CD4-positive, alpha-beta T cell (primary cell): ENCODE data around the gene NPPB. TPM values are rescaled to one million over a fixed set of nuclear protein-coding genes. Genes with fewer than 3 reads are reported as not detected.

Experiments
- ATAC-seq: fragments of 200-7000 bp; cut with Tn5 transposase; one replicate; pipeline ENCODE4 v1.10.0; 2022; ENCODE audit warnings: mild to moderate bottlenecking; ENCODE audit not compliant: poor library complexity
- CTCF ChIA-PET: fragments of 350-600 bp; sonication (Branson Sonifier 250); formaldehyde crosslinking; loops from one replicate; lab custom pipeline; 2021; ENCODE audit warnings: antibody characterized with exemption, inconsistent platforms; lab: Charles Lee
- POLR2A ChIA-PET: fragments of 350-600 bp; sonication (Branson Sonifier 250); formaldehyde crosslinking; loops from one replicate; lab custom pipeline; 2021; ENCODE audit warnings: antibody characterized with exemption, inconsistent platforms; lab: Charles Lee
- DNase-seq, 14 experiments: peaks; one replicate each; pipeline ENCODE4 v3.0.0-alpha.2; 2013 to 2020; ENCODE audit warnings: mixed read lengths in 2 of 14
- H3K27ac ChIP-seq, 2 donors: one replicate each; pipeline versions ENCODE4 v1.5.1 to v1.7.0; 2013; ENCODE audit warnings: low read length in 2 of 2, low read depth in 1 of 2, mild to moderate bottlenecking in 1 of 2
- H3K27me3 ChIP-seq, 2 experiments: 1 replicate in 1 of 2; 2 replicates in 1 of 2; pipeline versions ENCODE4 v1.6.1 to v1.7.0; 2013; ENCODE audit warnings: low read length in 2 of 2, control low read depth in 1 of 2, mild to moderate bottlenecking in 1 of 2, moderate library complexity in 1 of 2; ENCODE audit not compliant: insufficient read depth in 2 of 2, control insufficient read depth in 1 of 2
- H3K36me3 ChIP-seq: one replicate; pipeline ENCODE4 v1.6.1; 2013; ENCODE audit warnings: low read length, control low read depth; ENCODE audit not compliant: insufficient read depth
- H3K4me1 ChIP-seq: one replicate; pipeline ENCODE4 v1.6.1; 2013; ENCODE audit warnings: low read length, control low read depth; ENCODE audit not compliant: insufficient read depth
- H3K4me3 ChIP-seq: one replicate; pipeline ENCODE4 v1.5.1; 2013; ENCODE audit warnings: mild to moderate bottlenecking, low read length, moderate library complexity
- H3K9me3 ChIP-seq, 2 experiments: 1 replicate in 1 of 2; 2 replicates in 1 of 2; pipeline versions ENCODE4 v1.6.1 to v1.7.0; 2013; ENCODE audit warnings: low read length in 2 of 2, mild to moderate bottlenecking in 2 of 2, control low read depth in 1 of 2, moderate library complexity in 1 of 2; ENCODE audit not compliant: control insufficient read depth in 1 of 2, insufficient read depth in 1 of 2
- H3K27ac Mint-ChIP-seq: one replicate; pipeline ENCODE4 v1.8.0; 2020; ENCODE audit warnings: mixed read lengths
- H3K27me3 Mint-ChIP-seq: one replicate; pipeline ENCODE4 v1.8.0; 2021; ENCODE audit warnings: mixed read lengths
- H3K36me3 Mint-ChIP-seq: one replicate; pipeline ENCODE4 v1.8.0; 2021; ENCODE audit warnings: low read depth, mixed read lengths
- H3K4me1 Mint-ChIP-seq: one replicate; pipeline ENCODE4 v1.8.0; 2021; ENCODE audit warnings: low read depth, mixed read lengths
- H3K4me3 Mint-ChIP-seq: one replicate; pipeline ENCODE4 v1.8.0; 2020; ENCODE audit warnings: mild to moderate bottlenecking, mixed read lengths
- H3K9me3 Mint-ChIP-seq: one replicate; pipeline ENCODE4 v1.8.0; 2020; ENCODE audit warnings: mixed read lengths
- CTCF ChIP-seq: fragments of 200-600 bp; IDR thresholded peaks from one replicate; pipeline ENCODE4 v1.8.0; 2022; ENCODE audit warnings: antibody characterized with exemption, mild to moderate bottlenecking
- intact Hi-C, 2 experiments: fragments of 100-400 bp; cut with DNase I in 1 of 2; cut with micrococcal nuclease in 1 of 2; formaldehyde crosslinking; loops; one replicate each; pipeline versions ENCODE4 v1.15.1 to v1.9.0; 2023 to 2025; cut with DNase I, micrococcal nuclease
- total RNA-seq, 174 experiments: library from RNA in 2 of 174; stranded (reverse) in 2 of 174; gene quantifications; one replicate each; pipeline ENCODE4 v1.2.3 and lab custom pipeline; 2021 to 2026

Gene NPPB
- total RNA-seq, 2 experiments from 2014 or later = not detected

GRCh38 chr1:11828511-11828910 is 30.2 kb downstream of the NPPB start:
- H3K36me3 ChIP-seq = peaks cover 50% of the 10 kb centered on the region
- H3K4me3 ChIP-seq = no peak overlapping the region
- H3K27me3 ChIP-seq = no peaks in the 10 kb centered on the region
- TF ChIP-seq CTCF = no peak
- Mint-ChIP-seq H3K4me3 (no peak overlapping the region), H3K27ac (no peak overlapping the region), H3K4me1 (no peaks in the 10 kb centered on the region), H3K9me3 (no peaks in the 10 kb centered on the region), H3K27me3 (no peaks in the 10 kb centered on the region), H3K36me3 (peaks cover 69% of the 10 kb centered on the region)
- H3K27ac ChIP-seq = no peak overlapping the region
- DNase-seq = no peak
- intact Hi-C loops = no loop called here
- no peak for ATAC-seq
- H3K9me3 ChIP-seq = no peaks in the 10 kb centered on the region
- ChIA-PET CTCF (interaction anchor here (1.3 kb wide), 1 partner anchor 79 kb away, joined by 3 read pairs; no protein-coding TSS in a partner anchor), POLR2A (no interaction called here)
- no peaks in the 10 kb centered on the region for H3K4me1 ChIP-seq

GRCh38 chr1:11826946-11827345 is 31.8 kb downstream of the NPPB start:
- H3K4me1 ChIP-seq = no peaks in the 10 kb centered on the region
- Mint-ChIP-seq H3K27me3 (no peaks in the 10 kb centered on the region), H3K36me3 (peaks cover 59% of the 10 kb centered on the region), H3K4me3 (no peak overlapping the region), H3K9me3 (no peaks in the 10 kb centered on the region), H3K4me1 (no peaks in the 10 kb centered on the region), H3K27ac (no peak overlapping the region)
- H3K27me3 ChIP-seq = no peaks in the 10 kb centered on the region
- DNase-seq (no peak), ATAC-seq (no peak)
- ChIA-PET POLR2A (no interaction called here), CTCF (no interaction called here)
- intact Hi-C loops = no loop called here
- H3K27ac ChIP-seq = no peak overlapping the region
- TF ChIP-seq CTCF = no peak
- H3K9me3 ChIP-seq = no peaks in the 10 kb centered on the region
- H3K4me3 ChIP-seq = no peak overlapping the region
- peaks cover 55% of the 10 kb centered on the region for H3K36me3 ChIP-seq

DNA sequence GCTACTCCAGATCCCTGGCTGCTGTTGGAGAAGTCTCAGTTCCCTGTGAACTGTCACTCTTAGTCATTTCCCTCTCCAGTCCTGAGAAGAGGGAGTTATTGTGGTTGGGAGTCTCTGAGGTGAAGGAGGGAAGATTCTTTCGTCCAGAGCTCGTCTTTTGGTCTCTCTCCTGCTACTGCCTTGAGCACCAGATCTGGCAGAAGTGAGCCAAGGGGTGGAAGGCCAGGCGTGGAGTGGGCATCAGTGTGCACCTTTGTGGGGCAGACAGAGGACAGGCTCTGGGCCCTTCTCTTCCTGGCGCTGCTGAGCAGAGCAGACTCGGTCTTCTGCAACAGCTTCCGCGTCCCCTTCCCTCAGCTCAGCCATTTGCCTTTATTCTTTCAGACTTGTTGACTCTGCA is 33.6 kb downstream of the NPPB start:
- ChIA-PET CTCF (no interaction called here), POLR2A (interaction anchor here (0.8 kb wide), 1 partner anchor 18 kb away, joined by 4 read pairs; no protein-coding TSS in a partner anchor)
- Histone ChIP-seq H3K27ac (no peak overlapping the region), H3K27me3 (no peaks in the 10 kb centered on the region), H3K4me1 (no peaks in the 10 kb centered on the region), H3K36me3 (peaks cover 57% of the 10 kb centered on the region), H3K4me3 (no peak overlapping the region), H3K9me3 (no peaks in the 10 kb centered on the region)
- TF ChIP-seq CTCF = no peak
- ATAC-seq = no peak
- H3K4me1 Mint-ChIP-seq = no peaks in the 10 kb centered on the region
- H3K9me3 Mint-ChIP-seq = no peaks in the 10 kb centered on the region
- H3K4me3 Mint-ChIP-seq = no peak overlapping the region
- intact Hi-C loops = no loop called here
- H3K36me3 Mint-ChIP-seq = peaks cover 65% of the 10 kb centered on the region
- no peak for DNase-seq
- no peak overlapping the region for H3K27ac Mint-ChIP-seq
- no peaks in the 10 kb centered on the region for H3K27me3 Mint-ChIP-seq
